Astrocyte of the cerebellum (primary cell): ENCODE measurements around the gene EXOC6B.

ENCODE experiments used
- DNase-seq: peaks from one replicate; pipeline ENCODE4 v3.0.0-alpha.2; 2011; ENCODE audit warnings: low read depth
- H3K4me3 ChIP-seq: 2 replicates; pipeline ENCODE4 v1.5.1; 2011; ENCODE audit warnings: mild to moderate bottlenecking, low read depth, low read length, moderate library complexity
- in situ Hi-C: cut with HindIII; loops from 2 replicates; pipeline ENCODE4 v1.10.0; 2017; ENCODE audit warnings: low sequenced_read_pairs
- TF ChIP-seq, protein P1 (sequence below): IDR thresholded peaks from 2 replicates; pipeline ENCODE4 v1.5.1; 2012; ENCODE audit warnings: low read length, low read depth, moderate library complexity, mild to moderate bottlenecking; ENCODE audit errors: missing control alignments

Gene EXOC6B

DNA sequence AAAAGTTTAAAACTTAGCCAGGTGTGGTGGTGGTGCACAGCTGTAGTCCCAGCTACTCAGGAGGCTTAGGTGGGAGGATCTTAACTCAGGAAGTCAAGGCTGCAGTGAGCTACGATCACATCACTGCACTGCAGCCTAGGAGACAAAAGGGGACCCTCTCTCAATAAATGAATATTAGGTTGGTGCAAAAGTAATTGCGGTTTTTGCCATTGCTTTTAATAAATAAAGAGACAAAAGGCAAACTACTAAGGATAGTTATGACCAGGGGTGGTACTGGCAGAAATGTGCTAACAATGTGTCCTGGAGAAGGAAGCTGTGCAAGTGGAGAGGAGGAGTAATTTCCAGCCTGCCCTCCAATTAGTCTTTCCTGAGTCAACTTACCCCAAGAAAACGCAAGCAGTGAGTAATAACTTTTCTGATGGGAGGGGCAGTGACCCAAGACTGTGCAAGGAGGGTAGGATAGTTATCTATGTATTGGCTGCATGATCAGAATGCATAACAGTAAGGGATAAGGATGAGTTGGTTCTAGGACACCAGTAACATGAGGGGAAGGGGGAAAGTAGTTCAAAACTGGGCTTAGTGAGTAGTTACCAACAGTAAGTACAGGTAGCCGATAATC is 1.5 kb downstream of the EXOC6B start:
- in situ Hi-C loops = no loop called here
- TF ChIP-seq, protein P1, sequence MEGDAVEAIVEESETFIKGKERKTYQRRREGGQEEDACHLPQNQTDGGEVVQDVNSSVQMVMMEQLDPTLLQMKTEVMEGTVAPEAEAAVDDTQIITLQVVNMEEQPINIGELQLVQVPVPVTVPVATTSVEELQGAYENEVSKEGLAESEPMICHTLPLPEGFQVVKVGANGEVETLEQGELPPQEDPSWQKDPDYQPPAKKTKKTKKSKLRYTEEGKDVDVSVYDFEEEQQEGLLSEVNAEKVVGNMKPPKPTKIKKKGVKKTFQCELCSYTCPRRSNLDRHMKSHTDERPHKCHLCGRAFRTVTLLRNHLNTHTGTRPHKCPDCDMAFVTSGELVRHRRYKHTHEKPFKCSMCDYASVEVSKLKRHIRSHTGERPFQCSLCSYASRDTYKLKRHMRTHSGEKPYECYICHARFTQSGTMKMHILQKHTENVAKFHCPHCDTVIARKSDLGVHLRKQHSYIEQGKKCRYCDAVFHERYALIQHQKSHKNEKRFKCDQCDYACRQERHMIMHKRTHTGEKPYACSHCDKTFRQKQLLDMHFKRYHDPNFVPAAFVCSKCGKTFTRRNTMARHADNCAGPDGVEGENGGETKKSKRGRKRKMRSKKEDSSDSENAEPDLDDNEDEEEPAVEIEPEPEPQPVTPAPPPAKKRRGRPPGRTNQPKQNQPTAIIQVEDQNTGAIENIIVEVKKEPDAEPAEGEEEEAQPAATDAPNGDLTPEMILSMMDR = no peak
- DNase-seq = no peak
- peak overlapping the region; percentile 80 for H3K4me3 ChIP-seq

- TF ChIP-seq, protein P1 = no peak
- in situ Hi-C loops = no loop called here
- H3K4me3 ChIP-seq = no peak overlapping the region
- DNase-seq = no peak
These were observed 3.0 kb downstream of the EXOC6B start for GRCh38 chr2:72822794-72823193.

GRCh38 chr2:72821983-72822382 is 3.9 kb downstream of the EXOC6B start:
- in situ Hi-C loops = no loop called here
- TF ChIP-seq, protein P1 = no peak
- H3K4me3 ChIP-seq = no peak overlapping the region
- DNase-seq = no peak

DNA sequence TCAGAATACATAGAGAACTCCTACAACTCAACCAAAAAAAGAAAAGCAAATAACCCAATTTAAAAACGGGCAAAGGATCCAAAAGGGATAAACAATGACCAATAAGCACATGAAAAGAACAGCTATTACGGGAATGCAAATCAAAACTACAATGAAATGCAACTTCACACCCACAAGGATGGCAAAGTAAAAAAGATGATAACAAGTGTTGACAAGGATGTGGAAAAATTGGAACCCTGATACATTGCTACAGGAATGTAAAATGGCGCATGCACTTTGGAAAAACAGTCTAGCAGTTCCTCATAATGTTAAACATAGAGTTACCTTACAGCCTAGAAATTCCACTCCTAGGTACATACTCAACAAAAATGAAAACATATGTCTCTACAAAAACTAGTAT is 4.7 kb downstream of the EXOC6B start:
- in situ Hi-C loops = no loop called here
- TF ChIP-seq, protein P1 = no peak
- DNase-seq = no peak
- H3K4me3 ChIP-seq = no peak overlapping the region

DNA sequence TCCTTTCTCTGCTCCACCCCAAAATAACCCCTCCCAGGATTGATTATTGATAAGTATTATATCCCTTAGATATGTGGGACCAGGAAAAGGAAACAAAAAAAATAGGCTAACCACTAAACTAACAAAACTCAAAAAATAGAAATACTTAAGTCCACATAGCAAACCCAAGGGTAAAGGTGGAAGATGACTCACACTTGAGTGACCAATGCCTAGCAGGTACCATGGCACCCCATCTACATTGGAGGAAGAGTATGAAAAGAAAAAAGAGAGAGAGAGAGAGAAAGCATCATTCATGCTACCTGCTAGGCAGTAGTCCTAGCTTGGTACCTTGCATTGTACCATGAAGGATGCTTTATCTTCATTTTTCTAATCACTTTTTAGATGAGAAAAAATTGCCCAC is 6.3 kb downstream of the EXOC6B start:
- no peak for DNase-seq
- in situ Hi-C loops = no loop called here
- TF ChIP-seq, protein P1 = no peak
- H3K4me3 ChIP-seq = no peak overlapping the region

GRCh38 chr2:72815655-72816278 is 10.1 kb downstream of the EXOC6B start:
- no peak overlapping the region for H3K4me3 ChIP-seq
- TF ChIP-seq, protein P1 = no peak
- in situ Hi-C loops = no loop called here
- no peak for DNase-seq
